Tibial nerve (tissue), 4 donors: ENCODE results near the gene ZBED4.

Experiments
- CTCF ChIP-seq, 5 experiments: fragments of 200-600 bp in 3 of 5; fragments of 450-650 bp in 2 of 5; sonication (generic) in 3 of 5; IDR thresholded peaks; one replicate each; pipeline ENCODE4 v1.5.1; 2016 to 2019; ENCODE audit warnings: antibody characterized with exemption in 5 of 5, mild to moderate bottlenecking in 3 of 5, moderate library complexity in 2 of 5
- EP300 ChIP-seq, 2 donors: sonication (generic); formaldehyde crosslinking; IDR thresholded peaks; one replicate each; pipeline ENCODE4 v1.6.1; 2017; ENCODE audit warnings: antibody characterized with exemption in 2 of 2, mild to moderate bottlenecking in 1 of 2
- POLR2A ChIP-seq, 2 donors: fragments of 450-650 bp; IDR thresholded peaks; one replicate each; pipeline ENCODE4 v1.6.1; 2017; ENCODE audit warnings: antibody characterized with exemption in 2 of 2, mild to moderate bottlenecking in 2 of 2, moderate library complexity in 2 of 2

- TF ChIP-seq POLR2A (IDR thresholded peaks at IDR 0.05) = no peak
- no peak for TF ChIP-seq CTCF (IDR thresholded peaks at IDR 0.05)
- no peak for TF ChIP-seq EP300 (IDR thresholded peaks at IDR 0.05)
These were observed 32.7 kb upstream of the ZBED4 start for GRCh38 chr22:49820984-49821383.
